ENCODE measurements around the gene EMX1.

Gene EMX1

GRCh38 chr2:72959995-72960981, 43.0 kb downstream of the EMX1 start:
- ChIA-PET POLR2A (no interaction called here), CTCF (no interaction called here)
- no peaks in the 10 kb centered on the region for H3K9me3 ChIP-seq (ENCODE audit: control insufficient read depth, insufficient read depth, low read depth, low read length)
- H3K4me3 ChIP-seq (ENCODE audit: low read depth, low read length): no peak overlapping the region
- H3K4me1 ChIP-seq (ENCODE audit: control insufficient read depth, insufficient read depth, low read length): no peaks in the 10 kb centered on the region
- TF ChIP-seq, protein P1, sequence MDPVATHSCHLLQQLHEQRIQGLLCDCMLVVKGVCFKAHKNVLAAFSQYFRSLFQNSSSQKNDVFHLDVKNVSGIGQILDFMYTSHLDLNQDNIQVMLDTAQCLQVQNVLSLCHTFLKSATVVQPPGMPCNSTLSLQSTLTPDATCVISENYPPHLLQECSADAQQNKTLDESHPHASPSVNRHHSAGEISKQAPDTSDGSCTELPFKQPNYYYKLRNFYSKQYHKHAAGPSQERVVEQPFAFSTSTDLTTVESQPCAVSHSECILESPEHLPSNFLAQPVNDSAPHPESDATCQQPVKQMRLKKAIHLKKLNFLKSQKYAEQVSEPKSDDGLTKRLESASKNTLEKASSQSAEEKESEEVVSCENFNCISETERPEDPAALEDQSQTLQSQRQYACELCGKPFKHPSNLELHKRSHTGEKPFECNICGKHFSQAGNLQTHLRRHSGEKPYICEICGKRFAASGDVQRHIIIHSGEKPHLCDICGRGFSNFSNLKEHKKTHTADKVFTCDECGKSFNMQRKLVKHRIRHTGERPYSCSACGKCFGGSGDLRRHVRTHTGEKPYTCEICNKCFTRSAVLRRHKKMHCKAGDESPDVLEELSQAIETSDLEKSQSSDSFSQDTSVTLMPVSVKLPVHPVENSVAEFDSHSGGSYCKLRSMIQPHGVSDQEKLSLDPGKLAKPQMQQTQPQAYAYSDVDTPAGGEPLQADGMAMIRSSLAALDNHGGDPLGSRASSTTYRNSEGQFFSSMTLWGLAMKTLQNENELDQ (tag by site-specific recombination; IDR thresholded peaks at IDR 0.05; ENCODE audit: low read depth): no peak
- TF ChIP-seq, protein P2, sequence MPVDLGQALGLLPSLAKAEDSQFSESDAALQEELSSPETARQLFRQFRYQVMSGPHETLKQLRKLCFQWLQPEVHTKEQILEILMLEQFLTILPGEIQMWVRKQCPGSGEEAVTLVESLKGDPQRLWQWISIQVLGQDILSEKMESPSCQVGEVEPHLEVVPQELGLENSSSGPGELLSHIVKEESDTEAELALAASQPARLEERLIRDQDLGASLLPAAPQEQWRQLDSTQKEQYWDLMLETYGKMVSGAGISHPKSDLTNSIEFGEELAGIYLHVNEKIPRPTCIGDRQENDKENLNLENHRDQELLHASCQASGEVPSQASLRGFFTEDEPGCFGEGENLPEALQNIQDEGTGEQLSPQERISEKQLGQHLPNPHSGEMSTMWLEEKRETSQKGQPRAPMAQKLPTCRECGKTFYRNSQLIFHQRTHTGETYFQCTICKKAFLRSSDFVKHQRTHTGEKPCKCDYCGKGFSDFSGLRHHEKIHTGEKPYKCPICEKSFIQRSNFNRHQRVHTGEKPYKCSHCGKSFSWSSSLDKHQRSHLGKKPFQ (tag by site-specific recombination; IDR thresholded peaks at IDR 0.05): no peak
- TF ChIP-seq, protein P3, sequence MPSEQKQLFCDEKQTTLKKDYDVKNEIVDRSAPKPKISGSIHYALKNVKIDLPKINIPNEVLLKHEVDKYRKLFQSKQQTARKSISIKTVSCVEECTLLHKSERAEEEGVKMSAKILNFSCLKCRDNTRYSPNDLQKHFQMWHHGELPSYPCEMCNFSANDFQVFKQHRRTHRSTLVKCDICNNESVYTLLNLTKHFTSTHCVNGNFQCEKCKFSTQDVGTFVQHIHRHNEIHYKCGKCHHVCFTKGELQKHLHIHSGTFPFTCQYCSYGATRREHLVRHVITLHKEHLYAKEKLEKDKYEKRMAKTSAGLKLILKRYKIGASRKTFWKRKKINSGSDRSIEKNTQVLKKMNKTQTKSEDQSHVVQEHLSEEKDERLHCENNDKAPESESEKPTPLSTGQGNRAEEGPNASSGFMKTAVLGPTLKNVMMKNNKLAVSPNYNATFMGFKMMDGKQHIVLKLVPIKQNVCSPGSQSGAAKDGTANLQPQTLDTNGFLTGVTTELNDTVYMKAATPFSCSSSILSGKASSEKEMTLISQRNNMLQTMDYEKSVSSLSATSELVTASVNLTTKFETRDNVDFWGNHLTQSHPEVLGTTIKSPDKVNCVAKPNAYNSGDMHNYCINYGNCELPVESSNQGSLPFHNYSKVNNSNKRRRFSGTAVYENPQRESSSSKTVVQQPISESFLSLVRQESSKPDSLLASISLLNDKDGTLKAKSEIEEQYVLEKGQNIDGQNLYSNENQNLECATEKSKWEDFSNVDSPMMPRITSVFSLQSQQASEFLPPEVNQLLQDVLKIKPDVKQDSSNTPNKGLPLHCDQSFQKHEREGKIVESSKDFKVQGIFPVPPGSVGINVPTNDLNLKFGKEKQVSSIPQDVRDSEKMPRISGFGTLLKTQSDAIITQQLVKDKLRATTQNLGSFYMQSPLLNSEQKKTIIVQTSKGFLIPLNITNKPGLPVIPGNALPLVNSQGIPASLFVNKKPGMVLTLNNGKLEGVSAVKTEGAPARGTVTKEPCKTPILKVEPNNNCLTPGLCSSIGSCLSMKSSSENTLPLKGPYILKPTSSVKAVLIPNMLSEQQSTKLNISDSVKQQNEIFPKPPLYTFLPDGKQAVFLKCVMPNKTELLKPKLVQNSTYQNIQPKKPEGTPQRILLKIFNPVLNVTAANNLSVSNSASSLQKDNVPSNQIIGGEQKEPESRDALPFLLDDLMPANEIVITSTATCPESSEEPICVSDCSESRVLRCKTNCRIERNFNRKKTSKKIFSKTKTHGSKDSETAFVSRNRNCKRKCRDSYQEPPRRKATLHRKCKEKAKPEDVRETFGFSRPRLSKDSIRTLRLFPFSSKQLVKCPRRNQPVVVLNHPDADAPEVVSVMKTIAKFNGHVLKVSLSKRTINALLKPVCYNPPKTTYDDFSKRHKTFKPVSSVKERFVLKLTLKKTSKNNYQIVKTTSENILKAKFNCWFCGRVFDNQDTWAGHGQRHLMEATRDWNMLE (tag by site-specific recombination; conservative IDR thresholded peaks at IDR 0.05; ENCODE audit: low read depth): no peak
- TF ChIP-seq ZFP3 (tag by site-specific recombination; IDR thresholded peaks at IDR 0.05; ENCODE audit: low read depth) (no peak), ZNF843 (tag by site-specific recombination; IDR thresholded peaks at IDR 0.05) (no peak), ZNF501 (tag by site-specific recombination; IDR thresholded peaks at IDR 0.05) (no peak), ZNF140 (tag by site-specific recombination; IDR thresholded peaks at IDR 0.05) (no peak), ZNF146 (tag by site-specific recombination; IDR thresholded peaks at IDR 0.05) (no peak), KLF16 (tag by site-specific recombination; IDR thresholded peaks at IDR 0.05) (no peak), ZNF280C (tag by site-specific recombination; IDR thresholded peaks at IDR 0.05) (no peak), ZNF549 (tag by site-specific recombination; IDR thresholded peaks at IDR 0.05) (no peak), ZNF654 (tag by site-specific recombination; IDR thresholded peaks at IDR 0.05; ENCODE audit: low read depth) (no peak)
- TF ChIP-seq, protein P4, sequence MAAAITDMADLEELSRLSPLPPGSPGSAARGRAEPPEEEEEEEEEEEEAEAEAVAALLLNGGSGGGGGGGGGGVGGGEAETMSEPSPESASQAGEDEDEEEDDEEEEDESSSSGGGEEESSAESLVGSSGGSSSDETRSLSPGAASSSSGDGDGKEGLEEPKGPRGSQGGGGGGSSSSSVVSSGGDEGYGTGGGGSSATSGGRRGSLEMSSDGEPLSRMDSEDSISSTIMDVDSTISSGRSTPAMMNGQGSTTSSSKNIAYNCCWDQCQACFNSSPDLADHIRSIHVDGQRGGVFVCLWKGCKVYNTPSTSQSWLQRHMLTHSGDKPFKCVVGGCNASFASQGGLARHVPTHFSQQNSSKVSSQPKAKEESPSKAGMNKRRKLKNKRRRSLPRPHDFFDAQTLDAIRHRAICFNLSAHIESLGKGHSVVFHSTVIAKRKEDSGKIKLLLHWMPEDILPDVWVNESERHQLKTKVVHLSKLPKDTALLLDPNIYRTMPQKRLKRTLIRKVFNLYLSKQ (tag by site-specific recombination; IDR thresholded peaks at IDR 0.05; ENCODE audit: borderline replicate concordance): no peak
- H3K27ac ChIP-seq (ENCODE audit: extremely low read depth, low read depth, low read length): no peak overlapping the region
- H3K36me3 ChIP-seq (ENCODE audit: control insufficient read depth in 2 of 2, insufficient read depth in 1 of 2, low read length in 2 of 2): peaks cover 0 to 2% of the 10 kb centered on the region in 2 experiments; a peak in 1 of 3 replicates

All from HEK293 (cell line).